ENCODE measurements around the gene EXOC3L2.

GRCh38 chr19:45200568-45200967 lies 44.6 kb downstream of the EXOC3L2 start:
- TF ChIP-seq CTCF (conservative IDR thresholded peaks at IDR 0.05 in 1 of 2, IDR thresholded peaks at IDR 0.05 in 1 of 2; ENCODE audit: extremely low read depth in 1 of 2, insufficient read depth in 1 of 2, low read depth in 1 of 2, low read length in 2 of 2): peak; percentile 39 to 47
- TF ChIP-seq EZH2 (IDR thresholded peaks at IDR 0.05; ENCODE audit: borderline replicate concordance, low read length): no peak
